Choroid plexus epithelial cell (primary cell): Measurements from ENCODE around the gene SCN2B.

ENCODE experiments used
- DNase-seq: peaks from one replicate; pipeline ENCODE4 v3.0.0-alpha.2; 2010; ENCODE audit warnings: low read depth
- H3K4me3 ChIP-seq: 2 replicates; pipeline ENCODE4 v1.5.1; 2011; ENCODE audit warnings: low read depth, mild to moderate bottlenecking, control low read depth, low read length, moderate library complexity
- TF ChIP-seq, protein P1 (sequence below): conservative IDR thresholded peaks from 2 replicates; pipeline ENCODE4 v1.5.1; 2011; ENCODE audit warnings: low read depth, mild to moderate bottlenecking, control low read depth, inconsistent platforms, low read length, moderate library complexity

SCN2B gene

DNA sequence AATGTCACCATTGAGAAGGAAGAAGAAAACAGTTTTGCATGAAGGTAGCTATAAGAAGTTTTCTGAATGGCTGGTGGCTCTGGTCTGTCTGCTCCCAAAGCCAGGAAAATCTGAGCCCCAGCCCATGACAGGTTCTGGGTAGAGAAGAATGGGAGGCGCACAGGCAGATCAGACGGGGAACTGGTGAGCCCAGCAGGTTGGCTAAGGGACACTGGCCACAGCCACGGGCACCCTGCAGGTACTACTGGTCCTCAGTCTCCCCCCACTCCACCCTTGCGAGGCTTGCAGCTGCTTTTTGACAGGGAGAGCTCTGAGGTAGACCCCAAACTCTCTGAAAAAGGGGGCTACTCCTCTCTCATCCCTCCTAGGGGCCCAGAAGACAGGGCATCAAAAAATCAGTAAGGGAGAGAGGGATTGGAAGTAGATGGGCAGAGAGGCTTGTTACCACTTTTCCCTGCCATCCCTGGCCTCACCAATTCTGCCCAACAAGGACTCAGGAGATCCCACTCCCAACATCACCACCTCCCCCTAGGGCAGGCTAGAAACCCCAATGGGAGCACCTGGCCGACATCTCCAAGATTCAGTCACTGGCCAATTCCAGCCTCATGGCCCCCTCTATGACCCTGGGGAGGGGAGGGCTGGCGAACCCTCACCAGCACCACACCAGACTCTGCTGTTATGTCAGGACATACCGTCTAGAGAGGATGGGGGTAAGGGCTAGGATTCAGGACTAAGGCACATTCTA is 41.2 kb downstream of the SCN2B start:
- DNase-seq, result no peak

GRCh38 chr11:118133816-118134215 is 42.6 kb downstream of the SCN2B start:
- no peak for DNase-seq
- TF ChIP-seq, protein P1, sequence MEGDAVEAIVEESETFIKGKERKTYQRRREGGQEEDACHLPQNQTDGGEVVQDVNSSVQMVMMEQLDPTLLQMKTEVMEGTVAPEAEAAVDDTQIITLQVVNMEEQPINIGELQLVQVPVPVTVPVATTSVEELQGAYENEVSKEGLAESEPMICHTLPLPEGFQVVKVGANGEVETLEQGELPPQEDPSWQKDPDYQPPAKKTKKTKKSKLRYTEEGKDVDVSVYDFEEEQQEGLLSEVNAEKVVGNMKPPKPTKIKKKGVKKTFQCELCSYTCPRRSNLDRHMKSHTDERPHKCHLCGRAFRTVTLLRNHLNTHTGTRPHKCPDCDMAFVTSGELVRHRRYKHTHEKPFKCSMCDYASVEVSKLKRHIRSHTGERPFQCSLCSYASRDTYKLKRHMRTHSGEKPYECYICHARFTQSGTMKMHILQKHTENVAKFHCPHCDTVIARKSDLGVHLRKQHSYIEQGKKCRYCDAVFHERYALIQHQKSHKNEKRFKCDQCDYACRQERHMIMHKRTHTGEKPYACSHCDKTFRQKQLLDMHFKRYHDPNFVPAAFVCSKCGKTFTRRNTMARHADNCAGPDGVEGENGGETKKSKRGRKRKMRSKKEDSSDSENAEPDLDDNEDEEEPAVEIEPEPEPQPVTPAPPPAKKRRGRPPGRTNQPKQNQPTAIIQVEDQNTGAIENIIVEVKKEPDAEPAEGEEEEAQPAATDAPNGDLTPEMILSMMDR, result no peak
- H3K4me3 ChIP-seq, result no peak overlapping the region

More for the DNA sequence above, 41.2 kb downstream of the SCN2B start:
- no peak overlapping the region for H3K4me3 ChIP-seq
- TF ChIP-seq, protein P1, result no peak

DNA sequence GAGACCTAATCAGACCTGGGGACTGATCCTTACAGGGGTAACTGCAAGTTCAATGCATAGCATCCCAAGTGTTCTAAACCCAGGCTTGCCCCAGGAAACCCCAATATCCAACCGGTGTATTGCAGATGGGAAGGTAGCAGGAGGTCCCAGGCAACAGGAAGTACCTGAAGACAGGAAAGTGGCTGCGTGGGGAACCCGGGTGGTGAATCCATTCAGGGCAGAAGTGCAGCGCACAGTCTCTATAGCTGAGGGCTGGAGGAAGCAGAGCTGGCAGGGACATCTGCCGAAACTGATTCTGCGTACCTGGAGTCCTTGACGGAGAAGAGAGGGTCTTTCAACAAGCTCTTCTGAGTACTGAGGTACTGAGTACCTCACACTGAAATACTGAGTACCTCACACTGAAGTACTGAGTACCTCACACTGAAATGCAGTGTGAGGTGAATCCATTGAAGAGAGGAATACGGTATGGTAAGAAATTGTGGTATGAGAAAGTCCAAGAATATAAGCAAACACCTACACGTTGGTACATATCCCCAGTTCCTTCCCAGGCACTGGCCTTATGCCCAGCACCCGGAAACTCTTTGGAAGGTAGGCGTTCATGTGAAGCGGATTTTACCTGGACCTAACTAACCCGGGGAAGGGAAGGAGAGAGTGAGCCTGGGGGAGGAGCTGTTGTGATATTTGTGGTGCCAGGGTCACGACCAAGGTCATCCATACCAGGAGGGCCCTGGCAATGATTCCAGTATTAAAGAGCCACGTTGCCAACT is 43.9 kb downstream of the SCN2B start:
- DNase-seq, result no peak
- TF ChIP-seq, protein P1, result no peak

DNA sequence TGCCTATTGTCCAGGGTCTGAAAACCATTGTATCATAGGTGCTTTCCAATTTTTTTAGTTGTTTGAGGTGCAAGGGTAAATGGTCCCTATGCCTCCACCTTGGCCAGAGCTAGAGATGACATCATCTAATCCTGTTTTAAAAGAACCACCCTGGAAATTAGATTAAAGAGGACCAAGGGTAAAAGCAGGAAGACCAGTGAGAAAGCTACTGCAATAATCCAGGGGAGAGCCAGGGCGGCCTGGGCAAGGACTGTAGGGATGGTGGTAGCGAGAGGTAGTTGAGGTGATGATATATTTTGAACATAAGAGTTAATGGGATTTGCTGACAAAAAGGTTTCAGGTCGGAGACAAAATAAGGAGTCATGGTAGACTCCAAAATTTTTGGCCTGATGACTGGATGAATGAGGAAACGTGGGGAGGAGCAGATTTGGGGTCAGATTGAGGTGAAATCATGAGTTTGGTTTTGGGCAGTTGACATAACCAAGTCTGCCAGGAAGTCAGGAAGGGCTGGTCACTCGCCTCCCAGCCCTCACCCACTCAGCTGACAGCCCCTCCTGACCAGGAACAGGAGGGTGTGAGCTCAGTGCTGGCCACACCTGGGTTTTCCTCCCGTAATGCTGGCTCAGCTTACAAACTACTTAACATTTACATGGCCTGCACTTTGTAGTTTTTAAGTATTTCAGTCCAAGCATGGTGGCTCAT is 46.8 kb downstream of the SCN2B start:
- H3K4me3 ChIP-seq, result no peak overlapping the region
- TF ChIP-seq, protein P1, result no peak
- DNase-seq, result no peak

More for the DNA sequence above, 43.9 kb downstream of the SCN2B start:
- H3K4me3 ChIP-seq, result no peak overlapping the region

GRCh38 chr11:118128721-118129470 is 47.5 kb downstream of the SCN2B start:
- TF ChIP-seq, protein P1, result no peak
- DNase-seq, result no peak
- no peak overlapping the region for H3K4me3 ChIP-seq

DNA sequence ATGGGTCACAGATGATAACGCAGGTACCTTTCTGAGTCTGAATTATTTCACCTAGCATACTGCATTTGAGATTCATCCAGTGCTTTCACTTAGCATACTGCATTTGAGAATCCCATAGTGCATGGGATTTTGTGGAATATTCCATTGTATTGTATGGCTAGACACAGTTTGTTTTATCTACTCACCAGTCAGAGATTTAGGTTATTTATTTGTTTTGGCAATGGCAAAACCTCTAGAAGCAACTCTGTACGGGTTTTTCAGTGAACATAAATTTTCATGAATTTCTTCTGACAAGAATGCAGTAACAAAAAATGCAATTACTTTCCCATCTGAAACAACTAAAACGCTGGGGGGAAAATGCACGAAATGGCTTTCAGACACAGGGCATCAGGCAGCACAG is 48.1 kb downstream of the SCN2B start:
- TF ChIP-seq, protein P1, result no peak
- no peak for DNase-seq
- H3K4me3 ChIP-seq, result no peak overlapping the region
